Ovary (tissue), 9 donors: Measurements from ENCODE around the gene DOCK8. TPM values are rescaled to one million over a fixed set of nuclear protein-coding genes. Genes with fewer than 3 reads are reported as not detected.

Source experiments
- DNase-seq, 5 donors: peaks; one replicate each; pipeline ENCODE4 v3.0.0-alpha.2; 2019 to 2020
- H3K27ac ChIP-seq, 2 donors: fragments of 200-600 bp; one replicate each; pipeline versions ENCODE4 v1.5.1 to v1.8.0; 2019 to 2022
- H3K27me3 ChIP-seq: fragments of 200-600 bp; one replicate; pipeline ENCODE4 v1.8.0; 2022
- H3K36me3 ChIP-seq: fragments of 200-600 bp; sonication (generic); one replicate; pipeline ENCODE4 v1.5.1; 2019
- H3K4me1 ChIP-seq: one replicate; pipeline ENCODE4 v1.8.1; 2013; ENCODE audit warnings: mild to moderate bottlenecking, moderate library complexity; ENCODE audit not compliant: insufficient read depth
- H3K4me3 ChIP-seq: fragments of 200-600 bp; sonication (generic); one replicate; pipeline ENCODE4 v1.5.1; 2017
- H3K9me3 ChIP-seq, 2 donors: fragments of 200-600 bp in 1 of 2; sonication (generic) in 1 of 2; one replicate each; pipeline versions ENCODE4 v1.5.1 to v1.8.1; 2013 to 2019; ENCODE audit warnings: mild to moderate bottlenecking in 1 of 2, moderate library complexity in 1 of 2
- CTCF ChIP-seq, 3 donors: fragments of 450-650 bp in 2 of 3; fragments of 200-600 bp in 1 of 3; IDR thresholded peaks; one replicate each; pipeline versions ENCODE4 v1.5.1 to v1.8.0; 2016 to 2022; ENCODE audit warnings: antibody characterized with exemption in 3 of 3, mild to moderate bottlenecking in 1 of 3
- EP300 ChIP-seq: sonication (generic); formaldehyde crosslinking; IDR thresholded peaks from one replicate; pipeline ENCODE4 v1.6.1; 2017; ENCODE audit warnings: antibody characterized with exemption
- POLR2A ChIP-seq: fragments of 450-650 bp; IDR thresholded peaks from one replicate; pipeline ENCODE4 v1.6.1; 2017; ENCODE audit warnings: antibody characterized with exemption, mild to moderate bottlenecking, moderate library complexity
- WGBS, 3 donors: extraction: QIAGEN DNeasy Blood & Tissue Kit in 1 of 3; methylation state at CpG; one replicate each; pipeline versions ENCODE4 v1.1.5 to v1.1.7; 2013 to 2017; 5-methylcytosine and 5-hydroxymethylcytosine counted together
- intact Hi-C, 4 donors: fragments of 100-400 bp; cut with DNase I; formaldehyde crosslinking; loops; one replicate each; pipeline versions ENCODE4 v1.11.0 to v1.15.1; 2022 to 2023
- polyA plus RNA-seq, 2 donors: library from polyadenylated mRNA; stranded (reverse); fragments of 200-250 nt in 1 of 2; fragments of 350-450 nt in 1 of 2; fragmentation: Illumina TruSeq in 1 of 2; extraction: RNeasy Lipid Tissue Mini Kit (QIAGEN cat#74804) in 1 of 2; gene quantifications; one replicate each; pipeline ENCODE4 v1.2.3, GENCODE V29; 2013 to 2014
- total RNA-seq, 7 donors: library from RNA; depleted of rRNA in 2 of 7; stranded (reverse); fragments of >200 nt in 2 of 7; fragmentation: NEBNext Ultra II Directional in 3 of 7; extraction: Animal tissue kit (Norgen Biotek cat#: 25700) in 3 of 7; gene quantifications; one replicate each; pipeline versions ENCODE4 v1.1.0 to v1.2.4, GENCODE V29; 2016 to 2023
- donor health status: DM: no; HTN: no; CAD: no; lungs with moderate emphysema.
- donor health status: DM: no; HTN: no; CAD: no.
- donor health status: Bipolar disorder and iron deficiency.
- donor health status: DM: yes; HTN: yes; CAD: no.
- donor health status: DM: no; HTN: no; CAD: no.
- donor health status: DM: yes; HTN: yes; CAD: no.

Gene DOCK8
- total and polyA plus RNA-seq, 9 donors, result 1.4 to 12.2 (median 7.3) TPM

GRCh38 chr9:431701-432100, 217.0 kb downstream of the DOCK8 start:
- TF ChIP-seq CTCF (IDR thresholded peaks at IDR 0.05), result no peak
- TF ChIP-seq POLR2A, result no peak
- no peak for TF ChIP-seq EP300
- intact Hi-C loops, result no loop called here
- Histone ChIP-seq H3K27me3 (no peaks in the 10 kb centered on the region), H3K27ac (no peak overlapping the region), H3K9me3 (no peaks in the 10 kb centered on the region), H3K4me1 (no peaks in the 10 kb centered on the region), H3K36me3 (no peaks in the 10 kb centered on the region), H3K4me3 (no peak overlapping the region)
- DNase-seq, result no peak
- WGBS, 3 donors, result 68 to 80% (median 74%) methylated on average over 1 of the region's 1 CpG

- TF ChIP-seq CTCF (IDR thresholded peaks at IDR 0.05), result no peak
- no peak for TF ChIP-seq POLR2A
- no peak for TF ChIP-seq EP300
- H3K27ac ChIP-seq, result no peak overlapping the region
- 62 to 79% (median 64%) methylated on average over 3 of the region's 3 CpGs for WGBS, 3 donors
- H3K9me3 ChIP-seq, result no peaks in the 10 kb centered on the region
- no peak for DNase-seq
- no peak overlapping the region for H3K4me3 ChIP-seq
- no peaks in the 10 kb centered on the region for H3K36me3 ChIP-seq
- intact Hi-C loops, result no loop called here
- no peaks in the 10 kb centered on the region for H3K27me3 ChIP-seq
- H3K4me1 ChIP-seq, result peaks cover 6% of the 10 kb centered on the region
Measured at GRCh38 chr9:436482-436881, 221.8 kb downstream of the DOCK8 start.

GRCh38 chr9:437066-437465, 222.4 kb downstream of the DOCK8 start:
- intact Hi-C loops, result no loop called here
- Histone ChIP-seq H3K4me1 (peaks cover 6% of the 10 kb centered on the region), H3K36me3 (no peaks in the 10 kb centered on the region), H3K27ac (no peak overlapping the region), H3K27me3 (no peaks in the 10 kb centered on the region), H3K4me3 (no peak overlapping the region), H3K9me3 (no peaks in the 10 kb centered on the region)
- TF ChIP-seq CTCF (IDR thresholded peaks at IDR 0.05) (no peak), EP300 (no peak), POLR2A (no peak)
- no peak for DNase-seq
- 74 to 93% (median 77%) methylated on average over 1 of the region's 1 CpG for WGBS, 3 donors

- DNase-seq, result no peak
- Histone ChIP-seq H3K27me3 (no peaks in the 10 kb centered on the region), H3K27ac (no peak overlapping the region)
Measured at GRCh38 chr9:437574-438001, 222.9 kb downstream of the DOCK8 start.

More at GRCh38 chr9:437574-438001, 222.9 kb downstream of the DOCK8 start:
- intact Hi-C loops, result no loop called here
- no peak overlapping the region for H3K4me3 ChIP-seq
- no peaks in the 10 kb centered on the region for H3K9me3 ChIP-seq
- TF ChIP-seq POLR2A (no peak), EP300 (no peak), CTCF (IDR thresholded peaks at IDR 0.05) (no peak)
- 5 to 7% (median 5%) methylated on average over 1 of the region's 1 CpG for WGBS, 3 donors
- no peaks in the 10 kb centered on the region for H3K36me3 ChIP-seq
- H3K4me1 ChIP-seq, result peaks cover 6% of the 10 kb centered on the region
